MM.1S (cell line): Measurements from ENCODE around the gene PTPRF.

Experiments
- DNase-seq: peaks from one replicate; pipeline ENCODE4 v3.0.0-alpha.2; 2015
- H2AFZ ChIP-seq: fragments of 300-600 bp; sonication (generic); 2 replicates; pipeline ENCODE4 v1.6.0; 2016; ENCODE audit warnings: antibody characterized with exemption, low read length
- H3F3A ChIP-seq: fragments of 300-600 bp; sonication (generic); 2 replicates; pipeline ENCODE4 v1.6.1; 2016; ENCODE audit warnings: mild to moderate bottlenecking, antibody characterized with exemption, low read length, moderate library complexity, mixed read lengths; ENCODE audit not compliant: insufficient read depth
- H3K27ac ChIP-seq: fragments of 300-600 bp; sonication (generic); 2 replicates; pipeline ENCODE4 v1.5.1; 2016; ENCODE audit warnings: mild to moderate bottlenecking, low read length
- H3K27me3 ChIP-seq: fragments of 300-600 bp; sonication (generic); replicated peaks from 2 replicates; pipeline ENCODE4 v1.6.0; 2016; ENCODE audit warnings: low read length; ENCODE audit not compliant: insufficient read depth
- H3K36me3 ChIP-seq: fragments of 300-600 bp; sonication (generic); replicated peaks from 2 replicates; pipeline ENCODE4 v1.6.1; 2016; ENCODE audit warnings: mild to moderate bottlenecking, low read length, mixed read lengths; ENCODE audit not compliant: insufficient read depth
- H3K4me1 ChIP-seq: fragments of 300-600 bp; sonication (generic); 2 replicates; pipeline ENCODE4 v1.6.1; 2016; ENCODE audit warnings: low read length, mixed read lengths
- H3K4me2 ChIP-seq: fragments of 300-600 bp; sonication (generic); 2 replicates; pipeline ENCODE4 v1.6.0; 2016; ENCODE audit warnings: low read depth, low read length
- H3K4me3 ChIP-seq: fragments of 300-600 bp; sonication (generic); 2 replicates; pipeline ENCODE4 v1.5.1; 2016; ENCODE audit warnings: low read length, mixed read lengths
- H3K79me2 ChIP-seq: fragments of 300-600 bp; sonication (generic); 2 replicates; pipeline ENCODE4 v1.6.1; 2016; ENCODE audit warnings: mixed run types, low read length, mixed read lengths
- H3K9ac ChIP-seq: fragments of 300-600 bp; sonication (generic); 2 replicates; pipeline ENCODE4 v1.6.1; 2016; ENCODE audit warnings: low read length, mixed read lengths
- H3K9me2 ChIP-seq: fragments of 300-600 bp; sonication (generic); replicated peaks from 2 replicates; pipeline ENCODE4 v1.6.1; 2016; ENCODE audit warnings: mild to moderate bottlenecking, low read length, mixed read lengths; ENCODE audit not compliant: insufficient read depth
- H3K9me3 ChIP-seq: fragments of 300-600 bp; sonication (generic); replicated peaks from 2 replicates; pipeline ENCODE4 v1.6.1; 2016; ENCODE audit warnings: mild to moderate bottlenecking, low read length, mixed read lengths; ENCODE audit not compliant: insufficient read depth
- H4K20me1 ChIP-seq: fragments of 300-600 bp; sonication (generic); 2 replicates; pipeline ENCODE4 v1.6.1; 2016; ENCODE audit warnings: mild to moderate bottlenecking, low read length, moderate library complexity, mixed read lengths; ENCODE audit not compliant: insufficient read depth
- EZH2 ChIP-seq: fragments of 300-600 bp; sonication (generic); optimal IDR thresholded peaks from 2 replicates; pipeline ENCODE3; 2017; ENCODE audit warnings: low read depth, mild to moderate bottlenecking, antibody characterized with exemption, low read length, mixed read lengths
- EZH2phosphoT487 ChIP-seq: fragments of 300-600 bp; sonication (generic); IDR thresholded peaks from 2 replicates; pipeline ENCODE4 v1.6.1; 2018; ENCODE audit warnings: antibody characterized with exemption, low read length
- TF ChIP-seq, protein P1 (sequence below): fragments of 300-600 bp; sonication (generic); IDR thresholded peaks from 2 replicates; pipeline ENCODE4 v1.5.1; 2016; ENCODE audit warnings: antibody characterized with exemption, low read length, mixed read lengths

The PTPRF gene

DNA sequence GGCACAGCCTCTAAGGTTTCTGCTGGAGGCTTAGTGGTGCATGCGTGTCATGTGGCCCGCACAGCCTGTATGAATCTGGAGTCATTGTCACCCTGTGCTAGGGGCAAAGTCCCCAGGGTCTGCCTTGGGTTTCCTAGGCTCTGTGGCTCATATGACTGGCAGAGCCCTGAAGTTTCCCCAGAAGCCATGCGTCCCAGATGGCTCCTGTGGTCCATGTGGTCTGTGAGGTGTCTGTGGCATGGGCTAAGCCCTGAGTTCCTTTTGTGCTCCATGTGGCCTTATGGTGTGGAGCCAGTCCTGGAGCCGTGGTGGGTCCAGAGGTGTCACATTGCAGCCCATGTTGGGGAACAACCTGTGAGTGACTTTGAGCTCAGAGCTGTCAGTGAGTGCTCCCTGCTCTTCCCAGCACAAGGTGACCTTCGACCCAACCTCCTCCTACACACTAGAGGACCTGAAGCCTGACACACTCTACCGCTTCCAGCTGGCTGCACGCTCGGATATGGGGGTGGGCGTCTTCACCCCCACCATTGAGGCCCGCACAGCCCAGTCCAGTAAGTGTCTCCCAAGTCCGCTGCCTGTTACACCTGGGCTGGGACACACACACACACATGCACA lies 61.5 kb downstream of the PTPRF start:
- Histone ChIP-seq H2AFZ (no peak overlapping the region), H3K27me3 (no peaks in the 10 kb centered on the region), H3K9ac (no peak overlapping the region), H3K9me3 (no peaks in the 10 kb centered on the region), H3K27ac (no peak overlapping the region), H3K4me2 (no peak overlapping the region), H3K36me3 (no peaks in the 10 kb centered on the region), H3K4me1 (no peaks in the 10 kb centered on the region), H3F3A (no peaks in the 10 kb centered on the region), H3K79me2 (no peaks in the 10 kb centered on the region), H4K20me1 (no peaks in the 10 kb centered on the region), H3K4me3 (no peak overlapping the region), H3K9me2 (no peaks in the 10 kb centered on the region)
- TF ChIP-seq EZH2 (no peak), EZH2phosphoT487 (no peak)
- TF ChIP-seq, protein P1, sequence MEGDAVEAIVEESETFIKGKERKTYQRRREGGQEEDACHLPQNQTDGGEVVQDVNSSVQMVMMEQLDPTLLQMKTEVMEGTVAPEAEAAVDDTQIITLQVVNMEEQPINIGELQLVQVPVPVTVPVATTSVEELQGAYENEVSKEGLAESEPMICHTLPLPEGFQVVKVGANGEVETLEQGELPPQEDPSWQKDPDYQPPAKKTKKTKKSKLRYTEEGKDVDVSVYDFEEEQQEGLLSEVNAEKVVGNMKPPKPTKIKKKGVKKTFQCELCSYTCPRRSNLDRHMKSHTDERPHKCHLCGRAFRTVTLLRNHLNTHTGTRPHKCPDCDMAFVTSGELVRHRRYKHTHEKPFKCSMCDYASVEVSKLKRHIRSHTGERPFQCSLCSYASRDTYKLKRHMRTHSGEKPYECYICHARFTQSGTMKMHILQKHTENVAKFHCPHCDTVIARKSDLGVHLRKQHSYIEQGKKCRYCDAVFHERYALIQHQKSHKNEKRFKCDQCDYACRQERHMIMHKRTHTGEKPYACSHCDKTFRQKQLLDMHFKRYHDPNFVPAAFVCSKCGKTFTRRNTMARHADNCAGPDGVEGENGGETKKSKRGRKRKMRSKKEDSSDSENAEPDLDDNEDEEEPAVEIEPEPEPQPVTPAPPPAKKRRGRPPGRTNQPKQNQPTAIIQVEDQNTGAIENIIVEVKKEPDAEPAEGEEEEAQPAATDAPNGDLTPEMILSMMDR: no peak
- DNase-seq: no peak

DNA sequence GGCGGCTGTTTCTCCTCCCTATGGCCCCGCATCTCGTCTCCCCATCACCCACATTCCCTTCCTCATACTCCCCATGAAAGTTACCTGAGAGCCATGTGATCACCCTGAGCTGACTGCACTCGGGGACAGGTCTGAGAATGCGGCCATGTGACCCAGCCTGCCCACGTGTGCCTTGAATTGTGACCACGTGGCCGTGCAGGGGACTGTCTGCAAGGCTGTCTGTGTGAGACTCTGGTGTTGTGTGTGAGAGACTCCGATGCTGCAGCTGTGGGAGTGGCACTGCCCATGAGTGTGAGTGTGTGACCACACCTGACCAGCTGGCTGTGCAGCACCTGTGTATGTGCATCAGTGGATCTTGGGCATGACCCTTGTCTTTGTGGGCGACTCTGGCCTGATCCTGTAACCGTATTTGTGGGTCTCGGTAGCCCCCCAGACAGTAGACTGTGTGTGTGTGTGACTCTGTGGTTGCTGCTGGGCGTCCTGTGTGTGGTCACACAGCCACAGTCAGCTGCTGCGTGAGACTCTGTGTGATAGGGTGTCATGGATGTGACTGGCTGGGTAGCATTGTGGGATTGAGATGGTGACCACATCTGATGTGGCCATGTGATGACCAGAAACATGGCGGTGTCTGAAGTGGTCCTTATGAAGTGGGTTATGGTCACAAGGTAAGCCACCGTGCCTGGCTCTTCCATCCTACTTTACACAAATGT lies 62.4 kb downstream of the PTPRF start:
- Histone ChIP-seq H3K9me3 (no peaks in the 10 kb centered on the region), H3F3A (no peaks in the 10 kb centered on the region), H4K20me1 (no peaks in the 10 kb centered on the region), H3K27ac (no peak overlapping the region), H3K9ac (no peak overlapping the region), H3K79me2 (no peaks in the 10 kb centered on the region), H3K4me2 (no peak overlapping the region), H3K4me1 (no peaks in the 10 kb centered on the region), H3K36me3 (no peaks in the 10 kb centered on the region), H3K4me3 (no peak overlapping the region), H2AFZ (peak overlapping the region; percentile 39; the same call in 1 of the 2 replicates), H3K9me2 (no peaks in the 10 kb centered on the region), H3K27me3 (no peaks in the 10 kb centered on the region)
- DNase-seq: no peak
- TF ChIP-seq EZH2phosphoT487: no peak
- TF ChIP-seq EZH2: no peak

DNA sequence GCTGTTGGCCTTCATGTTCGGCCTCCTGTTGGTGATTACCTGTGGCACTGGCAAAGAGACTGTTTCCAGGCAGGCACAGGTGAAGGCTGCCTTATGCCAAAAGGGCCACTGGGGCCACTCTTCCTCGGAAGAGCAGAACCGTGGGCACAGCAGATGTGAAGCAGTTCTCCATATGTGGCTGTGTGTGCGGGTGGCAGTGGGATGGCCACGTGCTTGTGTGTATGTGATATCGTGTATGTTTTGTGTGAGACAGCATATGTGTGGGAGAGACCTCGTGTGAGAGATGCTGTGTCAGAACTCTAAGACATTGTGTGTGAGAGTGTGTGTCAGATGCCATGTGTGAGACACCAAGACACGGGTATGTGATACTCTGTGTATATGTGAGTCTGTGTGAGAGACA lies 65.9 kb downstream of the PTPRF start:
- Histone ChIP-seq H3K27me3 (no peaks in the 10 kb centered on the region), H3K4me2 (no peak overlapping the region), H3K4me3 (no peak overlapping the region), H3K79me2 (no peaks in the 10 kb centered on the region), H3K9me2 (no peaks in the 10 kb centered on the region), H4K20me1 (no peaks in the 10 kb centered on the region), H2AFZ (no peak overlapping the region), H3K36me3 (no peaks in the 10 kb centered on the region), H3K27ac (no peak overlapping the region), H3K9me3 (no peaks in the 10 kb centered on the region), H3F3A (no peaks in the 10 kb centered on the region), H3K4me1 (no peaks in the 10 kb centered on the region), H3K9ac (no peak overlapping the region)
- TF ChIP-seq, protein P1: no peak
- TF ChIP-seq EZH2 (no peak), EZH2phosphoT487 (no peak)
- DNase-seq: no peak

DNA sequence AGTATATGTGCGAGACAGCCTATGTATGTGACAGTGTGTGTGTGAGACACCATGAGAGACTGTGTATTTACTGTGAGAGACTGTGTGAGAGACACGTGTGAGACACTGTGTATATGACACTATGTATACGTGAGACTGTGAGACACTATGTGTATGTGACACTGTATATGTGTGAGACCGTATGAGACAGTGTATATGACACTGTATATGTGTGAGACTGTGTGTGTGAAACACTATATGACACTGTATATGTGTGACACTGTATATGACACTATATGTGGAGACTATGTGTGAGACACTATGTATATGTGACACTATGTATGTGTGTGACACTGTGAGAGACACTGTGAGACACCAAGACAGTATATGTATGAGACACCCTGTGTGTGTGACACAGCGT lies 66.3 kb downstream of the PTPRF start:
- Histone ChIP-seq H3K9ac (no peak overlapping the region), H3K27ac (no peak overlapping the region), H3K4me1 (no peaks in the 10 kb centered on the region), H3K27me3 (no peaks in the 10 kb centered on the region), H4K20me1 (no peaks in the 10 kb centered on the region), H3K79me2 (no peaks in the 10 kb centered on the region), H3K4me2 (no peak overlapping the region), H3K9me3 (no peaks in the 10 kb centered on the region), H3K9me2 (no peaks in the 10 kb centered on the region), H3K36me3 (no peaks in the 10 kb centered on the region), H2AFZ (no peak overlapping the region), H3F3A (no peaks in the 10 kb centered on the region), H3K4me3 (no peak overlapping the region)
- no peak for TF ChIP-seq EZH2phosphoT487
- TF ChIP-seq EZH2: no peak
- TF ChIP-seq, protein P1: no peak
- no peak for DNase-seq
